GM19397 (cell line): ENCODE results near the gene FAM193A.
"Not testable (repeated sequence)": the region's sequence is repeated elsewhere in the genome, so short reads cannot be mapped to it uniquely, and the experiment has no call there.

Experiments
- ATAC-seq: cut with Tn5 transposase; IDR thresholded peaks from one replicate; pipeline ENCODE4 v1.9.1; 2021; ENCODE audit warnings: mild to moderate bottlenecking, moderate library complexity; ENCODE audit not compliant: unreplicated experiment

The FAM193A gene

GRCh38 chr4:2607822-2608221, 71.4 kb downstream of the FAM193A start:
- ATAC-seq: no peak

GRCh38 chr4:2608291-2608690, 71.8 kb downstream of the FAM193A start:
- ATAC-seq: no peak

GRCh38 chr4:2615821-2616220, 79.4 kb downstream of the FAM193A start:
- no peak for ATAC-seq

- no peak for ATAC-seq
Measured at GRCh38 chr4:2617955-2618354, 81.5 kb downstream of the FAM193A start.

GRCh38 chr4:2618729-2619128, 82.3 kb downstream of the FAM193A start:
- not testable (repeated sequence) for ATAC-seq

- no peak for ATAC-seq
Measured at GRCh38 chr4:2619459-2619858, 83.0 kb downstream of the FAM193A start.

GRCh38 chr4:2621419-2621818, 85.0 kb downstream of the FAM193A start:
- no peak for ATAC-seq

- ATAC-seq: no peak
Measured at GRCh38 chr4:2623442-2623841, 87.0 kb downstream of the FAM193A start.

GRCh38 chr4:2624782-2625530, 88.5 kb downstream of the FAM193A start:
- ATAC-seq: no peak

GRCh38 chr4:2626231-2626630, 89.8 kb downstream of the FAM193A start:
- ATAC-seq: no peak

- ATAC-seq: no peak
Measured at GRCh38 chr4:2630556-2631273, 94.3 kb downstream of the FAM193A start.

GRCh38 chr4:2634014-2634413, 97.6 kb downstream of the FAM193A start:
- ATAC-seq: no peak

- no peak for ATAC-seq
Measured at GRCh38 chr4:2636331-2636730, 99.9 kb downstream of the FAM193A start.

GRCh38 chr4:2636994-2637393, 100.5 kb downstream of the FAM193A start:
- ATAC-seq: not testable (repeated sequence)

- ATAC-seq: no peak
Measured at GRCh38 chr4:2637956-2638552, 101.6 kb downstream of the FAM193A start.

- no peak for ATAC-seq
Measured at GRCh38 chr4:2638730-2639129, 102.3 kb downstream of the FAM193A start.

GRCh38 chr4:2642968-2643367, 106.5 kb downstream of the FAM193A start:
- no peak for ATAC-seq

- ATAC-seq: no peak
Measured at GRCh38 chr4:2643555-2643954, 107.1 kb downstream of the FAM193A start.

- no peak for ATAC-seq
Measured at GRCh38 chr4:2646396-2647149, 110.1 kb downstream of the FAM193A start.

- no peak for ATAC-seq
Measured at GRCh38 chr4:2647403-2648158, 111.1 kb downstream of the FAM193A start.
